Astrocyte (in vitro differentiated cells and primary cell): ENCODE results near the gene ZCCHC10. TPM values are rescaled to one million over a fixed set of nuclear protein-coding genes. Genes with fewer than 3 reads are reported as not detected.

Experiments used
- DNase-seq: peaks from one replicate; pipeline ENCODE4 v3.0.0-alpha.2; 2010; ENCODE audit warnings: low read depth
- FAIRE-seq: peaks from 2 replicates; lab custom pipeline; 2011; peaks lifted over from hg19 to GRCh38; lab: Jason Lieb, UNC
- H2AFZ ChIP-seq: 2 replicates; pipeline ENCODE4 v1.6.0; 2012; ENCODE audit warnings: low read depth, low read length, inconsistent platforms
- H3K27ac ChIP-seq: 2 replicates; pipeline ENCODE4 v1.5.1; 2011; ENCODE audit warnings: low read depth, low read length, inconsistent platforms
- H3K27me3 ChIP-seq: 2 replicates; pipeline ENCODE4 v1.6.0; 2011; ENCODE audit warnings: low read length, inconsistent platforms; ENCODE audit not compliant: insufficient read depth
- H3K36me3 ChIP-seq: 2 replicates; pipeline ENCODE4 v1.5.1; 2011; ENCODE audit warnings: low read length, inconsistent platforms; ENCODE audit not compliant: insufficient read depth
- H3K4me1 ChIP-seq: 2 replicates; pipeline ENCODE4 v1.5.1; 2011; ENCODE audit warnings: low read length, inconsistent platforms; ENCODE audit not compliant: insufficient read depth
- H3K4me2 ChIP-seq: 2 replicates; pipeline ENCODE4 v1.6.0; 2012; ENCODE audit warnings: low read length, inconsistent platforms
- H3K4me3 ChIP-seq: 2 replicates; pipeline ENCODE4 v1.5.1; 2011; ENCODE audit warnings: low read depth, mild to moderate bottlenecking, low read length, inconsistent platforms; ENCODE audit not compliant: insufficient read depth
- H3K79me2 ChIP-seq: 2 replicates; pipeline ENCODE4 v1.6.0; 2012; ENCODE audit warnings: mild to moderate bottlenecking, low read length, inconsistent platforms; ENCODE audit not compliant: insufficient read depth
- H3K9ac ChIP-seq: 2 replicates; pipeline ENCODE4 v1.6.0; 2012; ENCODE audit warnings: mild to moderate bottlenecking, low read length, inconsistent platforms
- H3K9me3 ChIP-seq: 2 replicates; pipeline ENCODE4 v1.5.1; 2012; ENCODE audit warnings: low read depth, mild to moderate bottlenecking, low read length, inconsistent platforms; ENCODE audit not compliant: insufficient read depth
- H4K20me1 ChIP-seq: 2 replicates; pipeline ENCODE4 v1.6.0; 2012; ENCODE audit warnings: low read length, inconsistent platforms; ENCODE audit not compliant: insufficient read depth
- H3K27ac Mint-ChIP-seq: one replicate; pipeline ENCODE4 v1.8.0; 2021; ENCODE audit warnings: mild to moderate bottlenecking, mixed read lengths; ENCODE audit not compliant: unreplicated experiment
- H3K27me3 Mint-ChIP-seq: one replicate; pipeline ENCODE4 v1.8.0; 2021; ENCODE audit warnings: low read depth, mixed read lengths; ENCODE audit not compliant: unreplicated experiment
- H3K36me3 Mint-ChIP-seq: one replicate; pipeline ENCODE4 v1.8.0; 2021; ENCODE audit warnings: low read depth, mixed read lengths; ENCODE audit not compliant: unreplicated experiment
- H3K4me1 Mint-ChIP-seq: one replicate; pipeline ENCODE4 v1.8.0; 2021; ENCODE audit warnings: low read depth, mixed read lengths; ENCODE audit not compliant: unreplicated experiment
- H3K4me3 Mint-ChIP-seq: one replicate; pipeline ENCODE4 v1.8.0; 2021; ENCODE audit warnings: mild to moderate bottlenecking, moderate library complexity, mixed read lengths; ENCODE audit not compliant: unreplicated experiment
- H3K9me3 Mint-ChIP-seq: one replicate; pipeline ENCODE4 v1.8.0; 2021; ENCODE audit warnings: mild to moderate bottlenecking, mixed read lengths; ENCODE audit not compliant: unreplicated experiment
- CTCF ChIP-seq: IDR thresholded peaks from 2 replicates; pipeline ENCODE4 v1.5.1; 2011; ENCODE audit warnings: low read depth, mild to moderate bottlenecking, inconsistent platforms, low read length, moderate library complexity; ENCODE audit not compliant: insufficient read depth
- EZH2 ChIP-seq: IDR thresholded peaks from 2 replicates; pipeline ENCODE4 v1.6.1; 2012; ENCODE audit warnings: mild to moderate bottlenecking, low read length, inconsistent platforms; ENCODE audit not compliant: insufficient read depth
- total RNA-seq: library from RNA; stranded (reverse); gene quantifications from 2 replicates; pipeline ENCODE4 v1.2.1, GENCODE V29; 2021

ZCCHC10 gene
- total RNA-seq, 1 donor from 2014 or later, result 29.1 TPM

- Histone ChIP-seq H3K27ac (no peak overlapping the region), H3K9me3 (no peaks in the 10 kb centered on the region), H3K4me3 (no peak overlapping the region), H2AFZ (no peak overlapping the region), H3K9ac (no peak overlapping the region), H3K79me2 (peaks cover 38% of the 10 kb centered on the region), H3K4me1 (peaks cover 4% of the 10 kb centered on the region), H3K4me2 (no peak overlapping the region), H4K20me1 (peaks cover 21% of the 10 kb centered on the region), H3K36me3 (no peaks in the 10 kb centered on the region), H3K27me3 (no peaks in the 10 kb centered on the region)
- no peaks in the 10 kb centered on the region for H3K27me3 Mint-ChIP-seq
- FAIRE-seq (no peak), DNase-seq (no peak)
- no peak overlapping the region for H3K4me3 Mint-ChIP-seq
- H3K36me3 Mint-ChIP-seq, result peaks cover 2% of the 10 kb centered on the region
- H3K27ac Mint-ChIP-seq, result peak overlapping the region; percentile 18
- TF ChIP-seq CTCF (no peak), EZH2 (no peak)
- peaks cover 6% of the 10 kb centered on the region for H3K4me1 Mint-ChIP-seq
- H3K9me3 Mint-ChIP-seq, result no peaks in the 10 kb centered on the region
These were observed 61.2 kb downstream of the ZCCHC10 start for GRCh38 chr5:132965120-132965519.

GRCh38 chr5:132963171-132964104 lies 62.9 kb downstream of the ZCCHC10 start, which contains the start of gene AFF4:
TSS of gene AFF4 (minus strand) at chr5:132963634. CDS start at chr5:132937189, 26,445 bp downstream.
- no peak for FAIRE-seq
- H3K4me3 Mint-ChIP-seq, result peak within 1 kb of the TSS; percentile 99
- H3K9me3 Mint-ChIP-seq, result no peaks in the 10 kb centered on the region

More at GRCh38 chr5:132963171-132964104, 62.9 kb downstream of the ZCCHC10 start, which contains the start of gene AFF4:
- H3K36me3 ChIP-seq, result no peaks in the 10 kb centered on the region
- peaks cover 4% of the 10 kb centered on the region for H3K4me1 ChIP-seq
- H3K9me3 ChIP-seq, result no peaks in the 10 kb centered on the region
- DNase-seq, result peak; percentile 89
- peak within 1 kb of the TSS; percentile 93 for H2AFZ ChIP-seq
- peak within 1 kb of the TSS; percentile 87 for H3K4me3 ChIP-seq
- no peak for TF ChIP-seq EZH2
- TF ChIP-seq CTCF, result no peak
- H4K20me1 ChIP-seq, result peaks cover 38% of the 10 kb centered on the region
- peaks cover 8% of the 10 kb centered on the region for H3K4me1 Mint-ChIP-seq
- H3K4me2 ChIP-seq, result peak within 1 kb of the TSS; percentile 88
- H3K9ac ChIP-seq, result peak within 1 kb of the TSS; percentile 98
- H3K27me3 Mint-ChIP-seq, result no peaks in the 10 kb centered on the region
- H3K27ac ChIP-seq, result peak within 1 kb of the TSS; percentile 96
- H3K79me2 ChIP-seq, result peaks cover 55% of the 10 kb centered on the region
- H3K27me3 ChIP-seq, result no peaks in the 10 kb centered on the region
- H3K27ac Mint-ChIP-seq, result peak within 1 kb of the TSS; percentile 100
- H3K36me3 Mint-ChIP-seq, result peaks cover 4% of the 10 kb centered on the region
